Measurements from ENCODE around the gene RNF32. TPM values are rescaled to one million over a fixed set of nuclear protein-coding genes. Genes with fewer than 3 reads are reported as not detected.

The RNF32 gene
- total and polyA plus RNA-seq, 4 donors = 1.5 to 3.9 (median 3.1) TPM

DNA sequence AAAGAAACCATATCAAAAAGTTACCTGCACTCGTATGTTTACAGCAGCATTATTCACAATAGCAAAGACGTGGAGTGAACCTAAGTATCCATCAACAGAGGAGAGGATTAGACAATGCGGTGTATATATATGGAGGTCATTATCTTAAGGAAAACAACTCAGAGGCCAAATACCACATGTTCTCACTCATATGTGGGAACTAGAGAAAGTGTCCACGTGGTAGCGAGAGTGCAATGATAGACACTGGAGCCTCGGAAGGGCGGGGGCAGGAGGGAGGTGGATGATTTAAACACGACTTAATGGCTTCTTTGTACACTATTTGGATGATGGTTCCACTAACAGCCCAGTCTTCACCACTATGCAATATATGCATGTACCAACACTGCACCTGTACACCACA, 40.1 kb upstream of the RNF32 start:
- 88 to 90% methylated on average over 8 of the region's 8 CpGs for WGBS, 2 donors

DNA sequence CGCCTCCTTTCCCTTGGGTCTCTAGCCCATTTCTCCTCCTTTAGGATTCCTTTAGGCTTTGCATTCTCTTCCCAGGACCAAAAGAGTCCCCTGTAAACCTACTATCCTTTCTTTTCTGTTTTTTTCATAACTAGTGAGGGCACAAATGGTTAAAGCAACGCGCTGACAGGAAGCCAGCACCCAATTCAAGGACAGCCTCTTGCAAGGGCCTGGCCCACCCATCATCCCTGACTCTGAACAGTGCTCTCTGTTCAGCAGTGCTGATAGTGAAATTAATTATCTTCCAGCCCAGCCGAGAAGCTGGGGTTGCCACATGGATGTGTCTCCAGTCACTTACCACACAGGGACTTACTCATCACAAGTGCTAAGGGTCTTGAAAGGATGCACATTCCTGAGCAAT, 38.3 kb upstream of the RNF32 start:
- Histone ChIP-seq H3K27ac (ENCODE audit: low read depth in 1 of 2, low read length in 1 of 2) (no peak overlapping the region), H3K36me3 (ENCODE audit: control insufficient read depth in 4 of 4, insufficient read depth in 4 of 4, low read length in 4 of 4) (no peaks in the 10 kb centered on the region), H3K4me1 (ENCODE audit: control insufficient read depth in 5 of 5, insufficient read depth in 5 of 5, low read length in 5 of 5) (peaks cover 0 to 5% (median 0%) of the 10 kb centered on the region in 5 donors), H3K27me3 (ENCODE audit: control insufficient read depth in 3 of 3, insufficient read depth in 3 of 3, low read length in 2 of 3) (no peaks in the 10 kb centered on the region), H3K9ac (ENCODE audit: insufficient read depth in 1 of 2, low read length in 2 of 2) (no peak overlapping the region), H3K4me3 (no peak overlapping the region), H3K9me3 (ENCODE audit: control insufficient read depth in 4 of 4, insufficient read depth in 3 of 4, low read length in 3 of 4) (no peaks in the 10 kb centered on the region)
- DNase-seq = no peak
- TF ChIP-seq, protein P1, sequence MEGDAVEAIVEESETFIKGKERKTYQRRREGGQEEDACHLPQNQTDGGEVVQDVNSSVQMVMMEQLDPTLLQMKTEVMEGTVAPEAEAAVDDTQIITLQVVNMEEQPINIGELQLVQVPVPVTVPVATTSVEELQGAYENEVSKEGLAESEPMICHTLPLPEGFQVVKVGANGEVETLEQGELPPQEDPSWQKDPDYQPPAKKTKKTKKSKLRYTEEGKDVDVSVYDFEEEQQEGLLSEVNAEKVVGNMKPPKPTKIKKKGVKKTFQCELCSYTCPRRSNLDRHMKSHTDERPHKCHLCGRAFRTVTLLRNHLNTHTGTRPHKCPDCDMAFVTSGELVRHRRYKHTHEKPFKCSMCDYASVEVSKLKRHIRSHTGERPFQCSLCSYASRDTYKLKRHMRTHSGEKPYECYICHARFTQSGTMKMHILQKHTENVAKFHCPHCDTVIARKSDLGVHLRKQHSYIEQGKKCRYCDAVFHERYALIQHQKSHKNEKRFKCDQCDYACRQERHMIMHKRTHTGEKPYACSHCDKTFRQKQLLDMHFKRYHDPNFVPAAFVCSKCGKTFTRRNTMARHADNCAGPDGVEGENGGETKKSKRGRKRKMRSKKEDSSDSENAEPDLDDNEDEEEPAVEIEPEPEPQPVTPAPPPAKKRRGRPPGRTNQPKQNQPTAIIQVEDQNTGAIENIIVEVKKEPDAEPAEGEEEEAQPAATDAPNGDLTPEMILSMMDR (IDR thresholded peaks at IDR 0.05; ENCODE audit: control extremely low read depth, extremely low read depth) = no peak
- ATAC-seq (ENCODE audit: insufficient read depth, low FRiP score) = no peak
- 88 to 90% methylated on average over 4 of the region's 4 CpGs for WGBS, 2 donors

More for the DNA sequence above, 40.1 kb upstream of the RNF32 start:
- H3K9me3 ChIP-seq (ENCODE audit: control insufficient read depth in 4 of 4, insufficient read depth in 3 of 4, low read length in 3 of 4) = no peaks in the 10 kb centered on the region
- no peaks in the 10 kb centered on the region for H3K36me3 ChIP-seq (ENCODE audit: control insufficient read depth in 4 of 4, insufficient read depth in 4 of 4, low read length in 4 of 4)
- TF ChIP-seq, protein P1 (IDR thresholded peaks at IDR 0.05; ENCODE audit: control extremely low read depth, extremely low read depth) = no peak
- H3K27ac ChIP-seq (ENCODE audit: low read depth in 1 of 2, low read length in 1 of 2) = no peak overlapping the region
- ATAC-seq (ENCODE audit: insufficient read depth, low FRiP score) = no peak
- H3K4me3 ChIP-seq = no peak overlapping the region
- H3K4me1 ChIP-seq (ENCODE audit: control insufficient read depth in 5 of 5, insufficient read depth in 5 of 5, low read length in 5 of 5) = no peaks in the 10 kb centered on the region
- no peak overlapping the region for H3K9ac ChIP-seq (ENCODE audit: insufficient read depth in 1 of 2, low read length in 2 of 2)
- DNase-seq = no peak
- no peaks in the 10 kb centered on the region for H3K27me3 ChIP-seq (ENCODE audit: control insufficient read depth in 3 of 3, insufficient read depth in 3 of 3, low read length in 2 of 3)

DNA sequence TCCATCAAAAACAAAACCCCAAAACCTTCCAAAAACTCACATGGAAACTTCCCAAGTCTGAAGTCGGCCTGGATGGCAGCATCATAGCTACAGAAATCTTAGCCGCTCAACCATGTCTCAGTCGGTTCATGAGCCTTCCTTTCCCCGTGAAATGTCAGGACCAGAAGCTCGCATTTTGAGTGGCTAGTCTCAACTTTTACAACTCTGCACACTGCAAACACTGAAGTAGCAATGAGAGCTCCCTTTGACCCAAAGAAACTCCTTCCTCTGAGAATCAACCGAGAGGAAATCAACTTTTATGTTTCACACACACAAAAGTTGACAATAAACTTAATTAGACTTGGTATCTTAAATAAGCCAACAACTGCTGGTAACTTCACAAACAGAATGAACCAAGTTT, 37.6 kb upstream of the RNF32 start:
- Histone ChIP-seq H3K9me3 (ENCODE audit: control insufficient read depth in 4 of 4, insufficient read depth in 3 of 4, low read length in 3 of 4) (no peaks in the 10 kb centered on the region), H3K27me3 (ENCODE audit: control insufficient read depth in 3 of 3, insufficient read depth in 3 of 3, low read length in 2 of 3) (no peaks in the 10 kb centered on the region), H3K36me3 (ENCODE audit: control insufficient read depth in 4 of 4, insufficient read depth in 4 of 4, low read length in 4 of 4) (no peaks in the 10 kb centered on the region), H3K4me1 (ENCODE audit: control insufficient read depth in 5 of 5, insufficient read depth in 5 of 5, low read length in 5 of 5) (peaks cover 0 to 8% (median 0%) of the 10 kb centered on the region in 5 donors), H3K9ac (ENCODE audit: insufficient read depth in 1 of 2, low read length in 2 of 2) (no peak overlapping the region), H3K27ac (ENCODE audit: low read depth in 1 of 2, low read length in 1 of 2) (no peak overlapping the region), H3K4me3 (no peak overlapping the region)
- ATAC-seq (ENCODE audit: insufficient read depth, low FRiP score) = no peak
- TF ChIP-seq, protein P1 (IDR thresholded peaks at IDR 0.05; ENCODE audit: control extremely low read depth, extremely low read depth) = no peak
- 78 to 89% methylated on average over 6 of the region's 6 CpGs for WGBS, 2 donors
- no peak for DNase-seq

DNA sequence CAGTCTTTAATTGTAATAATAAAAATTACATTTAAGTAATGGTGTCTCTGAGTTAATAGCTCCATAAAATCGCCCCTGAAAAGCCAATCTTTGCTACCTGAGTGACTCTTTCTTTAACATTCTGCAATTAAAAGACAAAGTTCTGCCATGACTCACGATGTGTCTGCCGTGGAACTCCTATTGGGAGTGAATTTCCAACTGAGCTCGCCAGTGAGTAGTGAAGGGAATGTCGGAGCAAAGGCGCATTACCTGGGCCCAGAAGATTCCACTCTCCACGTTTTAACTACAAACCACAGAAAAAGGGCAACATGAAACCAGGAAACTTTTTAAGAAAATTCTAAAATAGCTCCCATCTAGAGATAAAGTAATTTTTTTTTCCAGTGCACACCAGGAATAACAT, 36.9 kb upstream of the RNF32 start:
- DNase-seq (no peak), ATAC-seq (ENCODE audit: insufficient read depth, low FRiP score) (no peak)
- no peaks in the 10 kb centered on the region for H3K27me3 ChIP-seq (ENCODE audit: control insufficient read depth in 3 of 3, insufficient read depth in 3 of 3, low read length in 2 of 3)
- peaks cover 0 to 8% (median 0%) of the 10 kb centered on the region in 5 donors for H3K4me1 ChIP-seq (ENCODE audit: control insufficient read depth in 5 of 5, insufficient read depth in 5 of 5, low read length in 5 of 5)
- no peak overlapping the region for H3K4me3 ChIP-seq
- H3K9ac ChIP-seq (ENCODE audit: insufficient read depth in 1 of 2, low read length in 2 of 2) = no peak overlapping the region
- H3K36me3 ChIP-seq (ENCODE audit: control insufficient read depth in 4 of 4, insufficient read depth in 4 of 4, low read length in 4 of 4) = no peaks in the 10 kb centered on the region
- H3K27ac ChIP-seq (ENCODE audit: low read depth in 1 of 2, low read length in 1 of 2) = no peak overlapping the region
- TF ChIP-seq, protein P1 (IDR thresholded peaks at IDR 0.05; ENCODE audit: control extremely low read depth, extremely low read depth) = no peak
- H3K9me3 ChIP-seq (ENCODE audit: control insufficient read depth in 4 of 4, insufficient read depth in 3 of 4, low read length in 3 of 4) = no peaks in the 10 kb centered on the region
- 89 to 90% methylated on average over 7 of the region's 7 CpGs for WGBS, 2 donors
